GM12878 (cell line): ENCODE data around the gene TJP1. TPM values are rescaled to one million over a fixed set of nuclear protein-coding genes. Genes with fewer than 3 reads are reported as not detected.
"Not testable (repeated sequence)": the region's sequence is repeated elsewhere in the genome, so short reads cannot be mapped to it uniquely, and the experiment has no call there.

Experiments
- ATAC-seq: fragments of 200-7000 bp; cut with Tn5 transposase; 3 replicates; pipeline ENCODE4 v1.9.1; 2020; ENCODE audit warnings: mild to moderate bottlenecking, moderate library complexity
- BruUV-seq: library from RNA; stranded (reverse); fragments of 400-500 nt; replicated peaks from 2 replicates; lab custom pipeline; 2021; lab: Mats Ljungman, UMichigan
- CTCF ChIA-PET: fragments of 300-600 bp; sonication (Branson Sonifier 250); formaldehyde crosslinking; extraction: SDS; loops from one replicate; lab custom pipeline; 2021; ENCODE audit warnings: inconsistent platforms; lab: Yijun Ruan, JAX
- POLR2A ChIA-PET: fragments of 350-600 bp; formaldehyde crosslinking; extraction: SDS; loops from one replicate; lab custom pipeline; 2021; ENCODE audit warnings: inconsistent platforms; lab: Charles Lee
- RAD21 ChIA-PET: fragments of 300-600 bp; sonication (Branson Sonifier 250); formaldehyde crosslinking; loops from one replicate; lab custom pipeline; 2023; ENCODE audit warnings: antibody characterized with exemption; ENCODE audit not compliant: unreplicated experiment; lab: Charles Lee
- SMC1A ChIA-PET: fragments of 300-600 bp; sonication (Branson Sonifier 250); formaldehyde crosslinking; loops from one replicate; lab custom pipeline; 2023; ENCODE audit not compliant: unreplicated experiment, uncharacterized antibody; lab: Charles Lee
- DNase-seq: peaks from one replicate; pipeline ENCODE4 v3.0.0-alpha.2; 2011; ENCODE audit warnings: low read depth, low spot score
- FAIRE-seq: peaks from 3 replicates; lab custom pipeline; 2011; peaks lifted over from hg19 to GRCh38; lab: Jason Lieb, UNC
- H2AFZ ChIP-seq: 2 replicates; pipeline ENCODE4 v1.6.0; 2011; ENCODE audit warnings: low read depth, low read length, control low read depth; ENCODE audit not compliant: control insufficient read depth
- H3K27ac ChIP-seq: 2 replicates; pipeline ENCODE4 v1.5.1; 2011; ENCODE audit warnings: control low read depth; ENCODE audit not compliant: control insufficient read depth, insufficient read depth
- H3K27me3 ChIP-seq, 2 experiments: replicated peaks in 1 of 2; 2 replicates each; pipeline versions ENCODE4 v1.6.0 to v1.6.1; 2011; ENCODE audit warnings: low read length in 1 of 2; ENCODE audit not compliant: control insufficient read depth in 2 of 2, insufficient read depth in 2 of 2
- H3K36me3 ChIP-seq, 2 experiments: 2 replicates each; pipeline ENCODE4 v1.5.1; 2011; ENCODE audit warnings: low read length in 1 of 2; ENCODE audit not compliant: control insufficient read depth in 2 of 2, insufficient read depth in 2 of 2
- H3K4me1 ChIP-seq: 2 replicates; pipeline ENCODE4 v1.6.1; 2011; ENCODE audit warnings: mild to moderate bottlenecking, low read length, moderate library complexity, mixed read lengths; ENCODE audit not compliant: control insufficient read depth, insufficient read depth
- H3K4me2 ChIP-seq: 2 replicates; pipeline ENCODE4 v1.6.0; 2011; ENCODE audit warnings: control low read depth; ENCODE audit not compliant: control insufficient read depth, insufficient read depth
- H3K4me3 ChIP-seq: fragments of 200-600 bp; sonication (generic); 2 replicates; pipeline ENCODE4 v1.5.1; 2016
- H3K79me2 ChIP-seq: 2 replicates; pipeline ENCODE4 v1.6.0; 2011; ENCODE audit warnings: low read length; ENCODE audit not compliant: control insufficient read depth, insufficient read depth
- H3K9ac ChIP-seq: 2 replicates; pipeline ENCODE4 v1.8.0; 2011; ENCODE audit warnings: low read length, control low read depth, mixed read lengths; ENCODE audit not compliant: control insufficient read depth, insufficient read depth
- H3K9me3 ChIP-seq: replicated peaks from 3 replicates; pipeline ENCODE4 v1.5.1; 2011; ENCODE audit warnings: mild to moderate bottlenecking, low read length; ENCODE audit not compliant: control insufficient read depth, insufficient read depth
- H4K20me1 ChIP-seq: 2 replicates; pipeline ENCODE4 v1.6.0; 2011; ENCODE audit not compliant: control insufficient read depth, insufficient read depth
- EP300 ChIP-seq, 2 experiments: fragments of 150-350 bp in 1 of 2; IDR thresholded peaks; 2 replicates each; pipeline ENCODE4 v1.6.1; 2011 to 2012; ENCODE audit warnings: low read depth in 2 of 2, low read length in 2 of 2, borderline replicate concordance in 1 of 2, improper control_type of control experiment in 1 of 2, inconsistent platforms in 1 of 2; ENCODE audit not compliant: control insufficient read depth in 1 of 2
- TAF1 ChIP-seq: IDR thresholded peaks from 2 replicates; pipeline ENCODE4 v1.6.1; 2011; ENCODE audit warnings: mild to moderate bottlenecking, low read depth, low read length, borderline replicate concordance
- WGBS: methylation state at CpG from one replicate; pipeline ENCODE4 v1.1.6; 2016; ENCODE audit warnings: low lambda C conversion rate; ENCODE audit not compliant: insufficient replicate concordance, insufficient coverage; ENCODE audit errors: missing lambda C conversion rate; 5-methylcytosine and 5-hydroxymethylcytosine counted together
- in situ Hi-C: fragments of 300-500 bp; cut with MboI; formaldehyde crosslinking; loops from 9 replicates; pipeline ENCODE4 v1.14.3; 2018; ENCODE audit warnings: mixed read lengths
- intact Hi-C: fragments of 100-400 bp; cut with micrococcal nuclease; formaldehyde crosslinking; loops from one replicate; pipeline ENCODE4 v1.14.2; 2022; ENCODE audit not compliant: unreplicated experiment
- polyA plus RNA-seq, 11 experiments: library from polyadenylated mRNA; depleted of rRNA in 4 of 11; unstranded in 6 of 11; stranded (reverse) in 5 of 11; fragments of >200 nt; fragmentation: Nextera tagmentation in 4 of 11; fragmentation: Illumina TruSeq in 1 of 11; extraction: Ambion mirVana in 4 of 11; extraction: Trizol in 1 of 11; gene quantifications; 1 replicate in 1 of 11; 2 replicates in 10 of 11; pipeline versions ENCODE4 v1.2.1 to v1.2.3, GENCODE V29; 2011 to 2016; ENCODE audit warnings: inconsistent platforms in 2 of 11, missing spikeins in 2 of 11, low read depth in 1 of 11
- total RNA-seq, 4 experiments: library from RNA; depleted of rRNA in 3 of 4; stranded (reverse); fragments of >200 nt in 3 of 4; fragmentation: Illumina TruSeq in 1 of 4; extraction: Trizol in 1 of 4; gene quantifications; 2 replicates each; pipeline versions ENCODE4 v1.2.1 to v1.2.3, GENCODE V29; 2013 to 2021

The TJP1 gene
- total and polyA plus RNA-seq, 10 of the 15 experiments (the other 5 are each of a cell fraction or from before 2014, with no cell fraction given), result 0.01 to 0.49 (median 0.08) TPM; not detected in 7

GRCh38 chr15:29784413-29784812, 37.9 kb downstream of the TJP1 start:
- POLR2A ChIA-PET, result no interaction called here
- SMC1A ChIA-PET, result no interaction called here
- no peak overlapping the region for H3K9ac ChIP-seq
- ATAC-seq, result no peak
- DNase-seq, result no peak
- H3K4me1 ChIP-seq, result no peaks in the 10 kb centered on the region
- H3K4me2 ChIP-seq, result no peak overlapping the region
- H3K27me3 ChIP-seq, result no peaks in the 10 kb centered on the region
- no peak for TF ChIP-seq EP300 (IDR thresholded peaks at IDR 0.05; ENCODE audit: borderline replicate concordance in 1 of 2, control insufficient read depth in 1 of 2, low read depth in 2 of 2, low read length in 2 of 2)
- no peak for TF ChIP-seq TAF1
- TF ChIP-seq, all 136 proteins: peak for 0
- Histone ChIP-seq H3K27ac (no peak overlapping the region), H4K20me1 (no peaks in the 10 kb centered on the region), H3K4me3 (no peak overlapping the region), H3K9me3 (no peaks in the 10 kb centered on the region), H3K79me2 (no peaks in the 10 kb centered on the region), H3K36me3 (no peaks in the 10 kb centered on the region), H2AFZ (no peak overlapping the region)
- BruUV-seq, result no TSS peak
- ChIA-PET CTCF (no interaction called here), RAD21 (no interaction called here)
- in situ Hi-C loops, result no loop called here
- WGBS, result 9% methylated on average over 7 of the region's 7 CpGs
- intact Hi-C loops, result no loop called here
- FAIRE-seq, result no peak

GRCh38 chr15:29782816-29783215, 39.5 kb downstream of the TJP1 start:
- H3K4me3 ChIP-seq, intact Hi-C loops, DNase-seq, H3K4me2 ChIP-seq, POLR2A ChIA-PET, CTCF ChIA-PET, RAD21 ChIA-PET, SMC1A ChIA-PET, H4K20me1 ChIP-seq, H3K79me2 ChIP-seq, in situ Hi-C loops, FAIRE-seq, H2AFZ ChIP-seq, H3K9ac ChIP-seq, H3K9me3 ChIP-seq, ATAC-seq, H3K4me1 ChIP-seq, H3K27me3 ChIP-seq, H3K36me3 ChIP-seq, H3K27ac ChIP-seq, BruUV-seq: not testable (repeated sequence)
- 0% methylated on average over 8 of the region's 8 CpGs for WGBS
